CD14-positive monocyte (primary cell): Measurements from ENCODE around the gene PAX8. TPM values are rescaled to one million over a fixed set of nuclear protein-coding genes. Genes with fewer than 3 reads are reported as not detected.
A peak's percentile ranks its signal among the peaks of the same experiment; 100 is the strongest.

ENCODE experiments used
- DNase-seq, 3 donors: peaks; one replicate each; pipeline ENCODE4 v3.0.0-alpha.2; 2011 to 2022
- H2AFZ ChIP-seq: 2 replicates; pipeline ENCODE4 v1.6.0; 2012; ENCODE audit warnings: mild to moderate bottlenecking, low read depth, low read length, inconsistent platforms; ENCODE audit not compliant: insufficient read depth, poor library complexity, severe bottlenecking
- H3K27ac ChIP-seq, 2 donors: 1 replicate in 1 of 2; 2 replicates in 1 of 2; pipeline ENCODE4 v1.5.1; 2012 to 2013; ENCODE audit warnings: low read length in 2 of 2, control low read depth in 1 of 2, inconsistent platforms in 1 of 2, low read depth in 1 of 2, mild to moderate bottlenecking in 1 of 2
- H3K27me3 ChIP-seq, 2 donors: one replicate each; pipeline versions ENCODE4 v1.6.0 to v1.6.1; 2011 to 2013; ENCODE audit warnings: low read length in 2 of 2; ENCODE audit not compliant: control insufficient read depth in 2 of 2, insufficient read depth in 2 of 2
- H3K36me3 ChIP-seq, 2 donors: replicated peaks in 1 of 2; 1 replicate in 1 of 2; 2 replicates in 1 of 2; pipeline versions ENCODE4 v1.5.1 to v1.6.1; 2012 to 2013; ENCODE audit warnings: low read length in 2 of 2, control low read depth in 1 of 2, inconsistent platforms in 1 of 2, mild to moderate bottlenecking in 1 of 2; ENCODE audit not compliant: insufficient read depth in 2 of 2, control insufficient read depth in 1 of 2
- H3K4me1 ChIP-seq, 2 donors: 1 replicate in 1 of 2; 2 replicates in 1 of 2; pipeline versions ENCODE4 v1.5.1 to v1.6.1; 2012 to 2013; ENCODE audit warnings: low read length in 2 of 2, control low read depth in 1 of 2, inconsistent platforms in 1 of 2, mild to moderate bottlenecking in 1 of 2, moderate library complexity in 1 of 2; ENCODE audit not compliant: insufficient read depth in 2 of 2, control insufficient read depth in 1 of 2
- H3K4me2 ChIP-seq: replicated peaks from 2 replicates; pipeline ENCODE3; 2012; ENCODE audit warnings: low read length, moderate library complexity, mild to moderate bottlenecking; ENCODE audit not compliant: poor library complexity, severe bottlenecking; ENCODE audit errors: extremely low read depth
- H3K4me3 ChIP-seq, 3 experiments: fragments of 200-600 bp in 1 of 3; sonication (generic) in 1 of 3; replicated peaks in 1 of 3; 1 replicate in 2 of 3; 2 replicates in 1 of 3; pipeline ENCODE4 v1.5.1; 2011 to 2013; ENCODE audit warnings: low read length in 3 of 3, mild to moderate bottlenecking in 3 of 3, control low read depth in 2 of 3, low read depth in 2 of 3, inconsistent platforms in 1 of 3, moderate library complexity in 1 of 3
- H3K79me2 ChIP-seq: 2 replicates; pipeline ENCODE4 v1.6.0; 2012; ENCODE audit warnings: mild to moderate bottlenecking, control low read depth, inconsistent platforms, low read length, moderate library complexity; ENCODE audit not compliant: insufficient read depth
- H3K9ac ChIP-seq: 2 replicates; pipeline ENCODE4 v1.6.0; 2017; ENCODE audit warnings: low read length, mild to moderate bottlenecking; ENCODE audit not compliant: insufficient read depth, poor library complexity, severe bottlenecking
- H3K9me3 ChIP-seq, 2 donors: replicated peaks in 1 of 2; 1 replicate in 1 of 2; 2 replicates in 1 of 2; pipeline versions ENCODE4 v1.5.1 to v1.6.1; 2012 to 2013; ENCODE audit warnings: low read length in 2 of 2, control low read depth in 1 of 2; ENCODE audit not compliant: control insufficient read depth in 1 of 2, insufficient read depth in 1 of 2
- H4K20me1 ChIP-seq: 2 replicates; pipeline ENCODE4 v1.6.0; 2012; ENCODE audit warnings: mild to moderate bottlenecking, low read length, control low read depth, moderate library complexity; ENCODE audit not compliant: insufficient read depth
- H3K27ac Mint-ChIP-seq, 7 donors: one replicate each; pipeline ENCODE4 v1.8.0; 2020; ENCODE audit warnings: mild to moderate bottlenecking in 7 of 7, mixed read lengths in 7 of 7, moderate library complexity in 6 of 7, inconsistent platforms in 2 of 7
- H3K27me3 Mint-ChIP-seq, 3 donors: one replicate each; pipeline ENCODE4 v1.8.0; 2021 to 2022; ENCODE audit warnings: low read depth in 3 of 3, mild to moderate bottlenecking in 3 of 3, mixed read lengths in 3 of 3, moderate library complexity in 3 of 3, inconsistent platforms in 1 of 3
- H3K36me3 Mint-ChIP-seq, 2 donors: one replicate each; pipeline ENCODE4 v1.8.0; 2020; ENCODE audit warnings: mixed read lengths in 2 of 2, inconsistent platforms in 1 of 2, mild to moderate bottlenecking in 1 of 2
- H3K4me1 Mint-ChIP-seq: one replicate; pipeline ENCODE4 v1.8.0; 2020; ENCODE audit warnings: mild to moderate bottlenecking, mixed read lengths
- H3K4me3 Mint-ChIP-seq, 2 donors: one replicate each; pipeline ENCODE4 v1.8.0; 2020; ENCODE audit warnings: mild to moderate bottlenecking in 2 of 2, mixed read lengths in 2 of 2, moderate library complexity in 1 of 2
- H3K9me3 Mint-ChIP-seq, 7 donors: one replicate each; pipeline ENCODE4 v1.8.0; 2020 to 2022; ENCODE audit warnings: mixed read lengths in 7 of 7, mild to moderate bottlenecking in 6 of 7, moderate library complexity in 6 of 7, inconsistent platforms in 2 of 7
- WGBS: methylation state at CpG from one replicate; pipeline ENCODE4 v1.1.5; 2013; ENCODE audit warnings: missing lambda C conversion rate; ENCODE audit not compliant: insufficient coverage; 5-methylcytosine and 5-hydroxymethylcytosine counted together
- intact Hi-C, 2 donors: fragments of 100-400 bp; cut with micrococcal nuclease; formaldehyde crosslinking; loops; one replicate each; pipeline versions ENCODE4 v1.15.0 to v1.15.1; 2023
- polyA plus RNA-seq, 3 donors: library from polyadenylated mRNA; depleted of rRNA in 1 of 3; unstranded in 2 of 3; stranded (reverse) in 1 of 3; fragments of 300-500 nt in 2 of 3; fragments of >200 nt in 1 of 3; fragmentation: Illumina TruSeq in 2 of 3; gene quantifications; 1 replicate in 2 of 3; 2 replicates in 1 of 3; pipeline ENCODE4 v1.2.3, GENCODE V29; 2012 to 2021
- TF ChIP-seq, protein P1 (sequence below): fragments of 200-600 bp; IDR thresholded peaks from one replicate; pipeline ENCODE4 v1.8.0; 2022; ENCODE audit warnings: antibody characterized with exemption, mild to moderate bottlenecking

Gene PAX8
- polyA plus RNA-seq, 3 donors, result 0.26 to 0.47 (median 0.36) TPM

DNA sequence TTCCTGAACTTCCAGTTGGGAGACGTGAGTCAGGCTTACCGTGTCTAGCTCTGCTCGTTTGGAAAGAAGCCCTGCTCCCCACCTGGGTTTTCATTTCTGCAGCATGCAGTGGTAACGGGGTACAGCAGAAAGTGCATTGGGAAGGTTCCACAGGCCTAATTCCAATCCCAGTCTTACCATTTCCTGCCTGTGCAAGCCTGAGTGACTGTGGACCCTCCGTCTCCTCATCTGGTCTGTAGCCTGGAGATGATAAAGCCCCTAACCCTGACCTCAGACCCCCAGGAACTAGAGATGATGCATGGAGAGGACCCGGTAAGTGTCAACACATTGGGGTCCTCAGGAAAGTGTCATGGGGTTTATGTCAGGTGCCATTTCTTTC lies 110.8 kb downstream of the PAX8 start:
- H3K27me3 ChIP-seq, result no peaks in the 10 kb centered on the region
- no peaks in the 10 kb centered on the region for H3K36me3 ChIP-seq
- no peaks in the 10 kb centered on the region for H3K79me2 ChIP-seq
- no peak overlapping the region for H3K4me3 ChIP-seq
- Mint-ChIP-seq H3K27ac (peak overlapping the region in 2 of 7 donors; percentile 10 to 71), H3K4me1 (peaks cover 42% of the 10 kb centered on the region), H3K4me3 (no peak overlapping the region), H3K9me3 (peaks cover 0 to 1% (median 0%) of the 10 kb centered on the region in 7 donors), H3K27me3 (peaks cover 0 to 1% (median 0%) of the 10 kb centered on the region in 3 donors), H3K36me3 (no peaks in the 10 kb centered on the region)
- H3K9ac ChIP-seq, result no peak overlapping the region
- no peak overlapping the region for H2AFZ ChIP-seq
- TF ChIP-seq, protein P1, sequence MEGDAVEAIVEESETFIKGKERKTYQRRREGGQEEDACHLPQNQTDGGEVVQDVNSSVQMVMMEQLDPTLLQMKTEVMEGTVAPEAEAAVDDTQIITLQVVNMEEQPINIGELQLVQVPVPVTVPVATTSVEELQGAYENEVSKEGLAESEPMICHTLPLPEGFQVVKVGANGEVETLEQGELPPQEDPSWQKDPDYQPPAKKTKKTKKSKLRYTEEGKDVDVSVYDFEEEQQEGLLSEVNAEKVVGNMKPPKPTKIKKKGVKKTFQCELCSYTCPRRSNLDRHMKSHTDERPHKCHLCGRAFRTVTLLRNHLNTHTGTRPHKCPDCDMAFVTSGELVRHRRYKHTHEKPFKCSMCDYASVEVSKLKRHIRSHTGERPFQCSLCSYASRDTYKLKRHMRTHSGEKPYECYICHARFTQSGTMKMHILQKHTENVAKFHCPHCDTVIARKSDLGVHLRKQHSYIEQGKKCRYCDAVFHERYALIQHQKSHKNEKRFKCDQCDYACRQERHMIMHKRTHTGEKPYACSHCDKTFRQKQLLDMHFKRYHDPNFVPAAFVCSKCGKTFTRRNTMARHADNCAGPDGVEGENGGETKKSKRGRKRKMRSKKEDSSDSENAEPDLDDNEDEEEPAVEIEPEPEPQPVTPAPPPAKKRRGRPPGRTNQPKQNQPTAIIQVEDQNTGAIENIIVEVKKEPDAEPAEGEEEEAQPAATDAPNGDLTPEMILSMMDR, result no peak
- WGBS, result 100% methylated on average over 1 of the region's 6 CpGs
- H3K27ac ChIP-seq, result no peak overlapping the region
- intact Hi-C loops, result no loop called here
- no peak overlapping the region for H3K4me2 ChIP-seq
- no peaks in the 10 kb centered on the region for H4K20me1 ChIP-seq
- H3K9me3 ChIP-seq, result no peaks in the 10 kb centered on the region
- no peak for DNase-seq
- peaks cover 28 to 35% of the 10 kb centered on the region in 2 donors for H3K4me1 ChIP-seq

DNA sequence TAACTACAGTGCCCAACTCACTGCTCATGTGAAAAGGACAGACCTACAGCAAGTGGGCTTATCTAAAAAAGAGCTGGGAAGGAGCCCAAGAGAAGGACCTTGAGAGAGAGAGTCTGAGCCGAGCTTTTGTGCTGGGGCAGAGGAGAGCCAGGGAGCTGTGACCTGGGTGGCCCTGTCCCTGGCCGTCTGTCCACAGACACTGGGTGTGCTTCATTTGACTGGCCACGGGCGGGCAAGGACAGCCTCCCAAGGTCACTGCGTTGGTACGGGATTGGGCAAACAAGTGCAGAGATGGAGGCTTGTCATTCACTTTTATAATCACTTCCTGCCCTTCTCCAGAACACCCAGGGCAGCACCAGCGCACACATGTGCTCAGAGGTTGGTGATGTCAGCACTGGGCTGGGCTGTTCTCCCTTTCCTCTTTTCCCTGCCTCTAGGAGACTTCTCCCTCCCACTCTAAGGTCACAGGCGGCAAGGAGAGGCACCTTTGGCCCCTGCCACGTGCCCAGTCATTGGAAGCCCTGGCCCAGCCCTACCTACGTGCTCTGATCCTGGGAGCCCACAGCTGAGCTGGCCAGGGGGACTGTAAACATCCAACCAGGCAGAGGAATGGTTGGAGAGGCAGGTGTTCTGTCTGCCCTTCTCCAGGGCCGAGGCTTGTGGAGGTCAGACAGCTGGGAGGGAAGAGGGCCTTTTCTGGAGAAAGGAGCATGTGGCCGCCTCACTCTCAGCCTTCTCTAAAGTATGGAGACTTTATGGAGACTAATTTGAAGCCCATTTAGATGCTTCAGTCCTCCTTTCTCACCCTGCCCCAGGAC lies 111.4 kb downstream of the PAX8 start:
- H3K4me3 Mint-ChIP-seq, result peak overlapping the region in 1 of 2 donors; percentile 72
- H3K79me2 ChIP-seq, result no peaks in the 10 kb centered on the region
- H3K4me1 ChIP-seq, result peaks cover 21 to 29% of the 10 kb centered on the region in 2 donors
- no peak overlapping the region for H3K4me3 ChIP-seq
- WGBS, result 36% methylated on average over 5 of the region's 12 CpGs
- no peaks in the 10 kb centered on the region for H3K27me3 ChIP-seq
- no peak overlapping the region for H3K9ac ChIP-seq
- peak overlapping the region in 6 of 7 donors; percentile 64 to 89 (median 81) for H3K27ac Mint-ChIP-seq
- intact Hi-C loops, result no loop called here
- no peaks in the 10 kb centered on the region for H3K36me3 ChIP-seq
- DNase-seq, result peak; percentile 50 to 67 (median 51)
- H2AFZ ChIP-seq, result peak overlapping the region; percentile 39
- H3K36me3 Mint-ChIP-seq, result no peaks in the 10 kb centered on the region
- H3K27ac ChIP-seq, result peak overlapping the region; percentile 36 to 67
- peaks cover 0 to 1% (median 0%) of the 10 kb centered on the region in 3 donors for H3K27me3 Mint-ChIP-seq
- H4K20me1 ChIP-seq, result no peaks in the 10 kb centered on the region
- H3K4me1 Mint-ChIP-seq, result peaks cover 36% of the 10 kb centered on the region
- peaks cover 0 to 1% (median 0%) of the 10 kb centered on the region in 7 donors for H3K9me3 Mint-ChIP-seq
- H3K9me3 ChIP-seq, result no peaks in the 10 kb centered on the region
- TF ChIP-seq, protein P1, result no peak
- peak overlapping the region; percentile 10 for H3K4me2 ChIP-seq
